SK-N-SH (cell line): Measurements from ENCODE around the gene UCHL5. TPM values are rescaled to one million over a fixed set of nuclear protein-coding genes. Genes with fewer than 3 reads are reported as not detected.
"Not testable (repeated sequence)": the region's sequence is repeated elsewhere in the genome, so short reads cannot be mapped to it uniquely, and the experiment has no call there.

ENCODE experiments used
- CTCF ChIA-PET: fragments of 300-600, 350-600 bp; formaldehyde crosslinking; extraction: SDS; loops from one replicate; lab custom pipeline; 2021; lab: Yijun Ruan, JAX
- POLR2A ChIA-PET: fragments of 350-600 bp; sonication (Branson Sonifier 250); formaldehyde crosslinking; extraction: SDS; loops from one replicate; lab custom pipeline; 2020; ENCODE audit warnings: antibody characterized with exemption, inconsistent platforms; lab: Yijun Ruan, JAX
- DNase-seq: peaks from one replicate; pipeline ENCODE4 v3.0.0; 2012
- H2AFZ ChIP-seq: fragments of 200-600 bp; sonication (generic); 2 replicates; pipeline ENCODE4 v1.8.1; 2016; ENCODE audit warnings: antibody characterized with exemption, mild to moderate bottlenecking, low read depth
- H3F3A ChIP-seq: fragments of 200-600 bp; sonication (generic); replicated peaks from 2 replicates; pipeline ENCODE3; 2016; ENCODE audit warnings: antibody characterized with exemption, mild to moderate bottlenecking; ENCODE audit not compliant: insufficient read depth
- H3K27ac ChIP-seq, 2 experiments: fragments of 200-500 bp in 1 of 2; fragments of 200-600 bp in 1 of 2; sonication (Bioruptor generic) in 1 of 2; sonication (generic), shearing (Covaris generic) in 1 of 2; 2 replicates each; pipeline versions ENCODE4 v1.5.1 to v1.6.1; 2014 to 2016; ENCODE audit warnings: low read depth in 2 of 2, inconsistent platforms in 1 of 2, low read length in 1 of 2, mild to moderate bottlenecking in 1 of 2, mixed read lengths in 1 of 2
- H3K27me3 ChIP-seq: fragments of 200-600 bp; sonication (generic), shearing (Covaris generic); 2 replicates; pipeline ENCODE4 v1.6.1; 2016; ENCODE audit warnings: mixed run types; ENCODE audit not compliant: insufficient read depth
- H3K36me3 ChIP-seq, 2 experiments: fragments of 200-500 bp in 1 of 2; fragments of 200-600 bp in 1 of 2; sonication (Bioruptor generic) in 1 of 2; sonication (generic) in 1 of 2; replicated peaks in 1 of 2; 2 replicates each; pipeline versions ENCODE3 to v1.5.1; 2014 to 2016; ENCODE audit warnings: low read length in 1 of 2, mild to moderate bottlenecking in 1 of 2; ENCODE audit not compliant: insufficient read depth in 2 of 2, control insufficient read depth in 1 of 2
- H3K4me1 ChIP-seq, 2 experiments: fragments of 200-500 bp in 1 of 2; fragments of 200-600 bp in 1 of 2; sonication (Bioruptor generic) in 1 of 2; sonication (generic), shearing (Covaris generic) in 1 of 2; 2 replicates each; pipeline versions ENCODE4 v1.5.1 to v1.6.1; 2014 to 2016; ENCODE audit warnings: low read depth in 1 of 2, low read length in 1 of 2, mixed run types in 1 of 2; ENCODE audit not compliant: insufficient read depth in 2 of 2, control insufficient read depth in 1 of 2
- H3K4me2 ChIP-seq: fragments of 200-600 bp; sonication (generic), shearing (Covaris generic); 2 replicates; pipeline ENCODE4 v1.6.1; 2017; ENCODE audit warnings: mixed run types
- H3K4me3 ChIP-seq, 2 experiments: fragments of 200-500 bp in 1 of 2; fragments of 200-600 bp in 1 of 2; sonication (Bioruptor generic) in 1 of 2; sonication (generic), shearing (Covaris generic) in 1 of 2; 2 replicates each; pipeline versions ENCODE4 v1.5.1 to v1.8.1; 2014 to 2016; ENCODE audit warnings: low read depth in 2 of 2, inconsistent platforms in 1 of 2, low read length in 1 of 2, mild to moderate bottlenecking in 1 of 2, mixed read lengths in 1 of 2, moderate library complexity in 1 of 2
- H3K79me2 ChIP-seq: fragments of 200-600 bp; sonication (generic); 2 replicates; pipeline ENCODE4 v1.8.1; 2017; ENCODE audit warnings: mild to moderate bottlenecking; ENCODE audit not compliant: insufficient read depth
- H3K9ac ChIP-seq: fragments of 200-600 bp; sonication (generic); 2 replicates; pipeline ENCODE4 v1.6.1; 2017; ENCODE audit warnings: mixed run types
- H3K9me2 ChIP-seq: fragments of 200-600 bp; sonication (generic); 2 replicates; pipeline ENCODE4 v1.6.1; 2017; ENCODE audit warnings: mixed run types
- H3K9me3 ChIP-seq: fragments of 200-600 bp; sonication (generic); 2 replicates; pipeline ENCODE4 v1.6.1; 2017; ENCODE audit warnings: mixed run types, mild to moderate bottlenecking, moderate library complexity
- H4K20me1 ChIP-seq: fragments of 200-600 bp; sonication (generic); 2 replicates; pipeline ENCODE4 v1.6.1; 2017; ENCODE audit warnings: mild to moderate bottlenecking, mixed run types; ENCODE audit not compliant: insufficient read depth
- CHD2 ChIP-seq: fragments of 150-350 bp; IDR thresholded peaks from 2 replicates; pipeline ENCODE4 v1.6.1; 2018; ENCODE audit warnings: low read length; ENCODE audit not compliant: partially characterized antibody
- ELF1 ChIP-seq: IDR thresholded peaks from 2 replicates; pipeline ENCODE4 v1.4.0; 2012
- FOSL2 ChIP-seq: IDR thresholded peaks from 2 replicates; pipeline ENCODE4 v1.4.0; 2012; ENCODE audit warnings: low read depth, mild to moderate bottlenecking, moderate library complexity, borderline replicate concordance
- GABPA ChIP-seq: IDR thresholded peaks from 2 replicates; pipeline ENCODE4 v1.4.0; 2012; ENCODE audit warnings: low read depth, mild to moderate bottlenecking
- GATA2 ChIP-seq: sonication (generic); formaldehyde crosslinking; IDR thresholded peaks from 2 replicates; pipeline ENCODE4 v1.5.0; 2020; ENCODE audit warnings: mild to moderate bottlenecking, missing genetic modification reagents
- MXI1 ChIP-seq: IDR thresholded peaks from 2 replicates; pipeline ENCODE4 v1.6.1; 2012; ENCODE audit warnings: mild to moderate bottlenecking, low read depth, low read length, improper control_type of control experiment
- NRF1 ChIP-seq: IDR thresholded peaks from 2 replicates; pipeline ENCODE4 v1.6.1; 2012; ENCODE audit warnings: low read depth, mild to moderate bottlenecking, low read length
- POLR2AphosphoS5 ChIP-seq: IDR thresholded peaks from 2 replicates; pipeline ENCODE4 v1.6.1; 2012; ENCODE audit warnings: low read depth, low read length
- RAD21 ChIP-seq: IDR thresholded peaks from 2 replicates; pipeline ENCODE4 v1.6.1; 2012; ENCODE audit warnings: mild to moderate bottlenecking, low read length
- SMC3 ChIP-seq: IDR thresholded peaks from 2 replicates; pipeline ENCODE4 v1.6.1; 2012; ENCODE audit warnings: low read depth, low read length, improper control_type of control experiment
- TCF12 ChIP-seq: IDR thresholded peaks from 2 replicates; pipeline ENCODE4 v1.4.0; 2012
- TEAD4 ChIP-seq: IDR thresholded peaks from 2 replicates; pipeline ENCODE4 v1.4.0; 2012; ENCODE audit warnings: mild to moderate bottlenecking, borderline replicate concordance; ENCODE audit not compliant: insufficient read depth
- USF2 ChIP-seq: fragments of 150-350 bp; IDR thresholded peaks from 2 replicates; pipeline ENCODE4 v1.6.1; 2017; ENCODE audit warnings: antibody characterized with exemption, low read length, low read depth, borderline replicate concordance
- YY1 ChIP-seq: IDR thresholded peaks from 2 replicates; pipeline ENCODE4 v1.4.0; 2012; ENCODE audit warnings: low read depth, mild to moderate bottlenecking
- WGBS: methylation state at CpG from one replicate; pipeline ENCODE4 v1.1.6; 2017; ENCODE audit warnings: low lambda C conversion rate; 5-methylcytosine and 5-hydroxymethylcytosine counted together
- polyA plus RNA-seq, 3 experiments: library from polyadenylated mRNA; depleted of rRNA; stranded (reverse); fragments of >200 nt; gene quantifications; 2 replicates each; pipeline ENCODE4 v1.2.3, GENCODE V29; 2012

The UCHL5 gene
- polyA plus RNA-seq, 1 of the 3 experiments (the other 2 are of a cell fraction) = 14.9 TPM

GRCh38 chr1:193033610-193034009 lies 25.6 kb downstream of the UCHL5 start:
- ChIA-PET POLR2A (no interaction called here), CTCF (interaction anchor here (0.6 to 1.7 kb wide), 2 partner anchors 14 to 227 kb away, joined by 3 to 5 read pairs; no protein-coding TSS in a partner anchor)
- Histone ChIP-seq H2AFZ (no peak overlapping the region), H3K9me2 (no peaks in the 10 kb centered on the region), H3K4me3 (no peak overlapping the region), H3K9me3 (0 out of 2 replicates have a peak, but pooled peaks cover 9% of the 10 kb centered on the region), H3K36me3 (peaks cover 16 to 19% of the 10 kb centered on the region in 2 experiments), H3K27me3 (no peaks in the 10 kb centered on the region), H4K20me1 (no peaks in the 10 kb centered on the region), H3K4me1 (no peaks in the 10 kb centered on the region; a peak in 2 of 4 replicates), H3K4me2 (no peak overlapping the region), H3K79me2 (peaks cover 79% of the 10 kb centered on the region), H3K27ac (no peak overlapping the region), H3K9ac (no peak overlapping the region), H3F3A (peaks cover 3% of the 10 kb centered on the region)
- TF ChIP-seq RAD21 (no peak), USF2 (no peak), SMC3 (no peak), GABPA (no peak), FOSL2 (no peak), YY1 (no peak), MXI1 (no peak), TCF12 (no peak), POLR2AphosphoS5 (no peak), NRF1 (no peak), TEAD4 (no peak), GATA2 (no peak), ELF1 (no peak), CHD2 (no peak)
- DNase-seq = no peak

- 98% methylated on average over 9 of the region's 9 CpGs for WGBS
- H3F3A ChIP-seq, H3K4me2 ChIP-seq, H3K27me3 ChIP-seq, DNase-seq, H2AFZ ChIP-seq, H3K4me3 ChIP-seq, H3K9ac ChIP-seq, H3K27ac ChIP-seq, H4K20me1 ChIP-seq, POLR2A ChIA-PET, H3K9me3 ChIP-seq, H3K9me2 ChIP-seq, H3K4me1 ChIP-seq: not testable (repeated sequence)
- CTCF ChIA-PET = interaction anchor here (0.6 to 1.7 kb wide), 8 partner anchors 12 to 559 kb away, joined by 3 to 9 read pairs (median 3); no protein-coding TSS in a partner anchor
- Histone ChIP-seq H3K79me2 (peaks cover 72% of the 10 kb centered on the region), H3K36me3 (peaks cover 24 to 27% of the 10 kb centered on the region in 2 experiments)
Measured at GRCh38 chr1:193032643-193033427, 26.3 kb downstream of the UCHL5 start.
